Transverse colon (tissue), 4 donors: ENCODE data around the gene EIF3F. TPM values are rescaled to one million over a fixed set of nuclear protein-coding genes. Genes with fewer than 3 reads are reported as not detected.

Source experiments
- DNase-seq: peaks from one replicate; pipeline ENCODE4 v3.0.0-alpha.2; 2019
- H3K27ac ChIP-seq, 4 donors: fragments of 200-600 bp; sonication (generic); 2 replicates each; pipeline ENCODE4 v1.5.1; 2016 to 2018; ENCODE audit warnings: inconsistent platforms in 4 of 4
- H3K27me3 ChIP-seq: fragments of 200-600 bp; sonication (generic); 2 replicates; pipeline ENCODE4 v1.5.1; 2017; ENCODE audit warnings: inconsistent platforms
- H3K36me3 ChIP-seq, 4 donors: fragments of 200-600 bp; sonication (generic); 2 replicates each; pipeline ENCODE4 v1.5.1; 2017 to 2019; ENCODE audit warnings: inconsistent platforms in 4 of 4
- H3K4me1 ChIP-seq, 4 donors: fragments of 200-600 bp; sonication (generic); 2 replicates each; pipeline ENCODE4 v1.5.1; 2017 to 2020; ENCODE audit warnings: inconsistent platforms in 4 of 4
- H3K4me3 ChIP-seq, 4 donors: fragments of 200-600 bp; sonication (generic); 1 replicate in 1 of 4; 2 replicates in 3 of 4; pipeline versions ENCODE4 v1.5.1 to v1.6.1; 2017 to 2019; ENCODE audit warnings: inconsistent platforms in 4 of 4
- H3K9me3 ChIP-seq, 2 donors: fragments of 200-600 bp; sonication (generic); 2 replicates each; pipeline ENCODE4 v1.5.1; 2017 to 2019; ENCODE audit warnings: inconsistent platforms in 2 of 2
- CTCF ChIP-seq, 5 experiments: fragments of 200-600 bp in 3 of 5; fragments of 450-650 bp in 2 of 5; sonication (generic) in 3 of 5; IDR thresholded peaks; 1 replicate in 2 of 5; 2 replicates in 3 of 5; pipeline ENCODE4 v1.5.1; 2016 to 2017; ENCODE audit warnings: antibody characterized with exemption in 5 of 5, inconsistent platforms in 3 of 5, mild to moderate bottlenecking in 2 of 5, moderate library complexity in 1 of 5
- EP300 ChIP-seq: sonication (generic); formaldehyde crosslinking; IDR thresholded peaks from one replicate; pipeline ENCODE4 v1.6.1; 2017; ENCODE audit warnings: antibody characterized with exemption, low read depth
- POLR2A ChIP-seq: fragments of 450-650 bp; IDR thresholded peaks from one replicate; pipeline ENCODE4 v1.6.1; 2016; ENCODE audit warnings: antibody characterized with exemption, mild to moderate bottlenecking, moderate library complexity
- POLR2AphosphoS5 ChIP-seq, 3 donors: sonication (generic); formaldehyde crosslinking; IDR thresholded peaks; one replicate each; pipeline ENCODE4 v1.6.1; 2016; ENCODE audit warnings: antibody characterized with exemption in 3 of 3
- WGBS, 2 donors: methylation state at CpG; one replicate each; pipeline ENCODE4 v1.1.5; 2018; ENCODE audit warnings: low coverage in 1 of 2; 5-methylcytosine and 5-hydroxymethylcytosine counted together
- in situ Hi-C, 4 donors: fragments of 200-750 bp; cut with MboI; loops; one replicate each; pipeline versions ENCODE4 v1.15.0 to v1.15.1; 2017; ENCODE audit warnings: low sequenced_read_pairs in 3 of 4, low pct_ligation_motif_present in 1 of 4, low pct_unique_long_range_greater_than_20kb in 1 of 4
- intact Hi-C: fragments of 100-400 bp; cut with DNase I; formaldehyde crosslinking; loops from one replicate; pipeline ENCODE4 v1.15.1; 2023; ENCODE audit warnings: low total_unique reads
- total RNA-seq, 4 donors: library from RNA; depleted of rRNA; stranded (reverse); fragments of >200 nt; gene quantifications; one replicate each; pipeline ENCODE4 v1.1.0, GENCODE V29; 2016

Gene EIF3F
- total RNA-seq, 4 donors from 2014 or later: 103 to 873 (median 206) TPM

- peaks cover 8% of the 10 kb centered on the region for H3K27me3 ChIP-seq
- 63 to 67% methylated on average over 2 to 4 of the region's 4 CpGs for WGBS, 2 donors
- no peaks in the 10 kb centered on the region for H3K36me3 ChIP-seq
- no peak overlapping the region for H3K27ac ChIP-seq
- H3K4me1 ChIP-seq: peaks cover 0 to 8% (median 4%) of the 10 kb centered on the region in 4 donors
- in situ Hi-C loops (no loop called here), intact Hi-C loops (no loop called here)
- no peak overlapping the region for H3K4me3 ChIP-seq
- no peaks in the 10 kb centered on the region for H3K9me3 ChIP-seq
- TF ChIP-seq POLR2A (no peak), CTCF (IDR thresholded peaks at IDR 0.05) (no peak), POLR2AphosphoS5 (IDR thresholded peaks at IDR 0.05) (no peak), EP300 (no peak)
- DNase-seq: no peak
Measured at GRCh38 chr11:8028766-8029165, 41.6 kb downstream of the EIF3F start.

- no peak for TF ChIP-seq POLR2AphosphoS5 (IDR thresholded peaks at IDR 0.05)
- TF ChIP-seq POLR2A: no peak
- no peak for TF ChIP-seq CTCF (IDR thresholded peaks at IDR 0.05)
- TF ChIP-seq EP300: no peak
- WGBS, 2 donors: 76% methylated on average over 8 of the region's 8 CpGs; no CpG with 5 or more reads in 1 of the 2 donors
- Histone ChIP-seq H3K27me3 (peaks cover 8% of the 10 kb centered on the region), H3K4me1 (peaks cover 0 to 8% (median 4%) of the 10 kb centered on the region in 4 donors), H3K27ac (no peak overlapping the region), H3K9me3 (no peaks in the 10 kb centered on the region), H3K4me3 (no peak overlapping the region), H3K36me3 (no peaks in the 10 kb centered on the region)
- intact Hi-C loops (loop anchor here (5.0 kb wide), 2 partner anchors 42 to 67 kb away; no protein-coding TSS in a partner anchor), in situ Hi-C loops (loop anchor here in 3 of 4 donors (5.0 to 10.0 kb wide), 2 partner anchors 64 to 72 kb away; no protein-coding TSS in a partner anchor)
- no peak for DNase-seq
Measured at GRCh38 chr11:8030526-8031247, 43.5 kb downstream of the EIF3F start.

DNA sequence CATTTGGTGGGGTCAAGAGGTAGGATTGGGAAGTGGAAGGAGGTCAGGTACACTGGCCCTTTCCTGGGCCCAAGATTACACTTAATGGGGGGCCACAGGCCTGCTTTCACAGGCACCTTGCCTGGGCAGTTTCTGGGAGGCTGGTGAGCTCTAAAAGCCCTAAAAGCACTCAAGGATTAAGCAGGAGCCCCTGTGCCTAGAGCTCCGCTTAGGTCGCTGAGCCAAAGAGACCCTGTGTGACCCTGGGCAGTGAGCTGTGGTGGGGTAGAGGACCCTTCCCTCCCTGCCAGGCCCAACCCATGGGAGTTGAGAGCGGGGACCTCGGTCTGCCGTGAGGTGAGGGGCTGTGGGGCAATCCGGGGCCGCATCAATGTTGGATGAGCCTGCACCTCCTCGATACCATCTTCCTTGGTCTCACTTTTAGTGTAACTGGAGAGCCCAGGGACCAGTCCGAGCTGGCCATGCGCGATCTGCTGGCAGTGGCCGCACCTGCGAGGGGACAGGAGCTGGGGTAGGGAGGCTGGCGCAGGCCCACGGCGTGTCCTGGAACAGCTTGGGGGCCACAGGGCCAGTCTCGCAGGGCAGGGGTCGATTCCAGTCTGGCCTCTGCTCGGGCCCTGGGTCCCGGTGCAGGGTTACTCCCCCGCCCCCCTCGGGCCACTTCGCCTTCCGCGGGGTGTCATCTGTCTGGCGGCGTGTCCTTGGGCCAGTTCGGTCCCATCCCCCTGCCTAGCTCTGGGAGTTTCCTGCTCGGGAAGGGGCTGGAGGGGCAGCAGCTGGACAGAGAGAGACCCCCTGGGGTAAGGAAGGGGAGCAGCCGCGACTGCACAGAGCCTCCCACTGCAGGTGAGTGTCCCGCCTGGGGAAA, 44.3 kb downstream of the EIF3F start:
- in situ Hi-C loops: loop anchor here in 3 of 4 donors (5.0 to 10.0 kb wide), 2 partner anchors 63 to 71 kb away; no protein-coding TSS in a partner anchor
- no peak for DNase-seq
- Histone ChIP-seq H3K4me1 (peaks cover 0 to 8% (median 4%) of the 10 kb centered on the region in 4 donors), H3K27ac (no peak overlapping the region), H3K4me3 (no peak overlapping the region), H3K36me3 (no peaks in the 10 kb centered on the region), H3K9me3 (no peaks in the 10 kb centered on the region), H3K27me3 (peaks cover 2% of the 10 kb centered on the region)
- intact Hi-C loops: loop anchor here (5.0 kb wide), 2 partner anchors 41 to 66 kb away; no protein-coding TSS in a partner anchor
- TF ChIP-seq EP300 (no peak), POLR2A (no peak), CTCF (IDR thresholded peaks at IDR 0.05) (no peak), POLR2AphosphoS5 (IDR thresholded peaks at IDR 0.05) (no peak)
- WGBS, 2 donors: 83 to 91% methylated on average over 4 to 32 of the region's 32 CpGs

DNA sequence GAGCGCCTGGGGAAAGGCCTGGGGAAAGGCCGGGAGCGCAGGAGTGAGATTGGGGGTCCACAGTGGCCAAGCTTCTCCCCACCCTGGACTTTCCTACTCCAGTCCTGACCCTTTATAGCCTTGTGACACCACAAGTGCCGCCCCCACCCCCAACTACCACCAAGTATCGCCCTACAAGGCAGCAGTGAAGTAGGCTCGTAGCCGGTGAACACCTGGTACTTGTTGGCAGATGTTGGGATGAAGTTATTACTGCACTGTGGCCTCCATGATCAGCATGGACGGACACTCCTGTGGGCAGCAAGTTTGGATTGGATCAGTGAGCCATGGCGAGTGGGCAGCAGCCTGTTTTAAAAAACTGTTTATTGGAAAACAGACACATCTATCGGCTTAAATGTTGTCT, 45.0 kb downstream of the EIF3F start:
- no peak for DNase-seq
- H3K4me3 ChIP-seq: no peak overlapping the region
- intact Hi-C loops (loop anchor here (5.0 kb wide), 2 partner anchors 40 to 65 kb away; no protein-coding TSS in a partner anchor), in situ Hi-C loops (loop anchor here in 3 of 4 donors (5.0 to 10.0 kb wide), 2 partner anchors 63 to 70 kb away; no protein-coding TSS in a partner anchor)
- H3K36me3 ChIP-seq: no peaks in the 10 kb centered on the region
- TF ChIP-seq EP300 (no peak), POLR2AphosphoS5 (IDR thresholded peaks at IDR 0.05) (no peak), POLR2A (no peak), CTCF (IDR thresholded peaks at IDR 0.05) (no peak)
- H3K9me3 ChIP-seq: no peaks in the 10 kb centered on the region
- no peak overlapping the region for H3K27ac ChIP-seq
- peaks cover 0 to 8% (median 4%) of the 10 kb centered on the region in 4 donors for H3K4me1 ChIP-seq
- H3K27me3 ChIP-seq: no peaks in the 10 kb centered on the region
- 83% methylated on average over 10 of the region's 10 CpGs; no CpG with 5 or more reads in 1 of the 2 donors for WGBS, 2 donors
